ENCODE results near the gene SYNPR.

SYNPR gene

DNA sequence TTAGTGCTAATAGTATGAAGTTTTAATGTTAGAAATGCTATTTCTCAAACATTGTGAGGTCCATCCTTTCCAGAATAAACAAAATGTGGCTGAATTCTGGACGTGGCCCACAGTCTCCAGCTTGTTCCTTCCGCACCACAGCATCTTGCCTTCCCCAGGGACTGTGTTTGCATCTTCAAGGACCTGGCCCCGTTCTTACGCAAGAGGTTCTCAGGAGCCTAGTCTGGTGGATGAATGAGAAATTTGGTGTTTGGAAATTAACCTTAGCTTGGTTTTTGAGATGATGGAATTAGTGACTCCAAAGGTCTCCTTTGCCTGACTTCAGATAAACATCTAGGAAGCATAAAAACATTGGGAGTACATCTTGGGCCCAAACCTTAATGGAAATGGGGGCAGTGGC is 18.1 kb downstream of the SYNPR start:
- intact Hi-C loops (cut with DNase I) = no loop called here
- DNase-seq = no peak

DNA sequence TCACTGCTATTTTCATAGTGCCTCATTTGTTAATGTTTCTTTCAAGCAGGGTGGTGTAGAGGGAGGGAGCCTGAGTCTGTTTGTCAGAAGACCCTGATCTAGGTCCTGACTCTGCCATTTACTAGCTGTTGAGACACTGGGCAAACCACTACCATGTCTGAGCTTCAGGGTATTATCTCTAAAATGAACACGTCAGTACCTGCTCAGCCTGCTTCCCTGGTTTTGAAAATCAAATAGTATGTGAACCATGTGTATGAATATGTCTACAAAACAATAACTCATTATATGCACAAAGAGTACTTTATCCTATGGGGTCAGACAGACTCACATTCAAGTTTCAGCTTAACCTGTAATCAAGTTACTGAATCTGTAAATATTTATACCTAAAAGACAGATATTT is 25.1 kb downstream of the SYNPR start:
- no peak for DNase-seq
- intact Hi-C loops (cut with DNase I) = no loop called here

DNA sequence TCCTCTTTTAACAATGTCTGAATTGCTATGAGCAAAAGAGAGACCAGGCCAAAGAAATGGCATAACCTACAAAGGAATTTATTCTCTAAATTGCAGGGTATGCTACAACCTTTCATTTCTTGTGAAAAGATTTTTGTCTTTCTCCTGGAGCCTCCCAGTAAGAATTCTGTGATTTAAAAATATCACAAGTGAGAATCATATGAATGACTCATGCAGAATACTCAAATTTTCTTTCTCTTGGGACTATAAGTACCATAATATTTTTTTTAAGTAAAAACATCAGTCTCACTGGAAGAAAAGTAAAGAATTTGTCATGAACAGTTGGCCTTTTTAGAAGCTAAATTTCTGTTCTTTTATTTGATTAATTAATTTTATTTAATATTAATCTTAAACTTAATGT is 26.3 kb downstream of the SYNPR start:
- no peak for DNase-seq
- intact Hi-C loops (cut with DNase I) = no loop called here

DNA sequence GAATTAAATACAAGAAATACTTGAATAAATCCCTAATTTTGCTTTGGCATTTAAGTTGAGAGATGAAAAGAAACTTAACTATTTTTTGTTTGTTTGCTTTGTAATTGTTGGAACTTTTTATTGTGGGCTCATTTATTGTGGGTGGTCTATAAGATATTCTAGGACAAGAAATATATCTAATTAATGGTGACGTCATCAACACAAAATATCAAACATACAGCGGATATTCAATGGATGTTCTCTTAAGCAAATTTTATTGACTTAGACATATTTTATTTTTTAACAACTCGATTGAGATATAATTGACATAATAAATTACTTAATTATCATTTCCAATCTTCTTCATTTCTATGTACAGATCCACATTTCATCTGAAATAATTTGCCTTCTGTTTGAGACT is 30.0 kb downstream of the SYNPR start:
- intact Hi-C loops (cut with DNase I) = no loop called here
- DNase-seq = no peak

DNA sequence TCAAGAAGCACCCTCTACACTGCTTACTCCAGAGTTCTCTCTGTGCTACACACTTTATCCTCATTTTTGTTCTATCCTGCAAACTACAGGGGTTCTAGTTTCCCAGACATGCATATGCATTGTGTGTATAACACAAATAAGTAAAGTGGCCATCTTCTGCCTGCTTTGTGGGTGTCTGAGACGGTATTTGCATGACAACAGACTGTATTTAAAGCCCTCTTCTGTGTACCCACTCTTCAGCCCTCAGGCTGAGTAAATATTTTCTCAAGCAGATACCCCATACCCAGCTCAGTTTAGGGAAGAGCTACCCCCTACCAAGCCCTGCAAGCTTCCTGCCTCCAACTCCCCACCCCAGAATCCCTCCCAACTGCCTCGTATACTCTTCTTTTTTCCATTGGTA is 31.7 kb downstream of the SYNPR start:
- intact Hi-C loops (cut with DNase I) = no loop called here
- no peak for DNase-seq

DNA sequence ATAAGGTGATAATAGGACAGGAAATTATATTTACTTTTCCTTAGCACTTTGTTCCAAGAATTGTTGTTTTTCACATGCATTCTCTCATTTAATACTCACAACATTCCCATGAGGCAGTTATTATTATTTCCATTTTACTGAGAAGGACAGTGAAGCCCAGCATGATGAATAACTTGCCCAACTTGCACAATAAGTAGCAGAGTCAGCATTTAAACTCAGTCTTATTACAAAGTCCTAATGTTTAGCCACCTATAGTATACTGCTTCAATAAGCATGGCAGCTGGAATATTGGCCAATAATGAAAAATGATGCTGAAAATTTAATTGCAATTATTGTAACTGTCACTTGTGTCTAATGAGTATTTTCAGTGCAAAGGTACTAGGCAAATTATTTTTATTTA is 45.7 kb downstream of the SYNPR start:
- no peak for DNase-seq
- intact Hi-C loops (cut with DNase I) = no loop called here

DNA sequence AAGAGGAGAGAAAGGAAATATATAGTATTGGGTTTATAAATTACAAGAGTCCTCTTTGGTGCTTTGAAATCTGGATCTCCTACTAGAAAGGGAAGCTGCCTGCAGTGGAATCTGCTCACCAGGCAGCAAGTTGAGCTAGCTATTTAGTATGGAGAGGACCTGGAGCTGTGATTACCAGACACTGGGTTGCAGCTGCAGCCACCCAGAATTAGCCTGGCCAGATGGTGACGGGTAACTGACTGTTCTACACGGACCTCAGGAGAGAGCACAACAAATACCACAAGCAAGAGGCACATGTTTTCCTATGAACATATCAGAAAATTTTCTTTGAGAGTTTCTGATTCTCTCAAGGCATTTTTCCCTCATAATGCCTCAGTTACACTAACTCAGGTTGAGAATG is 46.5 kb downstream of the SYNPR start:
- DNase-seq = no peak

DNA sequence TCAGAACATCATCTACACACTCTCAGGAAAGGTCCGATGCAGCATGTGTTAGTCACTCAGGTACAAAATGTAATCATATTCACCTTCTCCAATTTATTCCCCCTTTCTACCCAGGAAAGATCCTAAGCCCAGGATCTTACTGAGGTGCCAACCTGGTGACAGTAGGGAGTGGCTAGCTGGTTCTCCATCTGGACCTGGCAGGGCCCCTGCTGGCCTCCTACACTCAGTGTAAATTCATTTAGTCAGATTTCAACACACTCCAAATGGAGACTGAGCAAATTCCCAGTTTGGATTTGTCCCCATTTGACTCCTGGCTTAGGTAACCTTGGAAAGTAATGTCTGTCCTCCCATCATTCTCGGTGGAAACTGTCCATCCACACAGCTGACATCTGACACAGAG is 47.3 kb downstream of the SYNPR start:
- intact Hi-C loops (cut with DNase I) = no loop called here

More for the DNA sequence above, 46.5 kb downstream of the SYNPR start:
- intact Hi-C loops (cut with DNase I) = no loop called here

DNA sequence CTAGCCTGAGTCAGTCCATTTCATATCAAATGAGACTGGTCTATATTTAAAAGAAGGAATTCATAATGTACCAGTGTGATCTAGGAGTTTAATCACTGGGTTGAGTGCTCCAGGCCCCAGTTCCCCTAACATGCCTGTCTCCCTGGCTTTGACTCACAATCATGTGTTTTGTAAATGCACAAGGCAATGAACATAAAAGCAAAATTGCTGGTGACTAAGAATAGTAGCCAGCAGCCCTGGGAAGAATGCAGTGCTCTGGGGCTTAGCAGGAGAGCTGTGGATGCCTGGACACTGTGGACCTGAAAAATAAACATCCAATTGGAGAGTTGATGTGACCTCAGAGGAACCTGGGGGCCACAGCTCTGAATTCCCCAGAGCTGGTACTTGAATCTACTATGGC is 50.3 kb downstream of the SYNPR start:
- intact Hi-C loops (cut with DNase I) = no loop called here
- no peak for DNase-seq

More for the DNA sequence above, 47.3 kb downstream of the SYNPR start:
- DNase-seq = no peak

DNA sequence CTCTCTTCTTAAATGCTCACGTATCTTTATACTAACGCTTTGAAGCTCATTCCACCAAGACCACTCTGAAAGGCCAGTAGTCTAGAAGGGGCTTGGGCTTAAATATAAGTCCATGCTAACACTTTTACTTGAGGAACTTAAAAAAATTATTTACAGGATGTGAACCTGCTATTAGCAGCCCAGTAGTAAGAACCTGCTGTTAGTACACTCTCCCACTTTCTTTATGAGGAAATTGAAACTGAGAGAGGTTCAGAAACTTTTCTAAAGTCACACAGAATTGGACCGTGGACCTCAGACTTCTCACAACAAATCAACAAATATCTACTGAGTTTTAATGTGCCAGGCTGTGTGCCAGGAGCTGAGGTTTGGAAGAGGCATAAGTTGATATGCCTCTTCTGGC is 53.4 kb downstream of the SYNPR start:
- no peak for DNase-seq
- intact Hi-C loops (cut with DNase I) = no loop called here

DNA sequence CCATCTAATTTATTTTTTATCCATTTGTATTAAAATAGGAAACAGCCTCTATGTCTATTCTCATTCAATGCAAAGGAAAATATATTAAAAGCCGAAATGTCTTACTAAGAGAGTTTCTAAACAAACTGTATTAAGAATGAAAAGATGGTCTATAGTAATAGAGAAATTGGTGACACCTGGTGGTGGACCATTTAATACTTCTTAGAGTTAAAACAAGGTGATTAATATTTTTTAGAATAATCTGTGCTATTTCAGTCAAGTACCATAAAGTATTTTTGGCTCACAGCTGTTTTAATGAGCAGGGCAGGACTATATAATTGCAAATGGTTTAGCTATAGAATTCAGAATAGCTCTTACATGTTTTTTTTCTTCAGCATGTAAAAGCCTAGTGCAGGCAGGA is 55.7 kb downstream of the SYNPR start:
- no peak for DNase-seq
- intact Hi-C loops (cut with DNase I) = no loop called here

DNA sequence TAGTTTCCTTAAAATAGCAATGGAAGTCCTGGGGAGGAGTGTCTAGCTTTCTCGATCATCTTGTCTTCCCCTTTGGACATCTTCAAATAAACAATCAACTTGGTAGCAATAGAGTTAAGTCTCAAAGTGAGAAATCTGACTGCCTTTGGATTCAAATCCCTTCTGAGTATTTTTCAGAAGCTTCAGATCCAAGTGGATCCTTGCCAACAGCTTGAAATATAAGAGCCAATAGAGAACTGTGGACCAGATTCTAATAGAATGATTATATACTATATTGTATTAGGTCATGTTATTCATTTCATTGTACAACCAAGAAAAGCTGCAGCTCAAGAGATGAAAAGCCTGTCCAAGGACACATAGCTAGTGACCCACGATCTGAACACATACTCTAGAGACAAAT is 60.2 kb downstream of the SYNPR start:
- DNase-seq = no peak
- intact Hi-C loops (cut with DNase I) = no loop called here

DNA sequence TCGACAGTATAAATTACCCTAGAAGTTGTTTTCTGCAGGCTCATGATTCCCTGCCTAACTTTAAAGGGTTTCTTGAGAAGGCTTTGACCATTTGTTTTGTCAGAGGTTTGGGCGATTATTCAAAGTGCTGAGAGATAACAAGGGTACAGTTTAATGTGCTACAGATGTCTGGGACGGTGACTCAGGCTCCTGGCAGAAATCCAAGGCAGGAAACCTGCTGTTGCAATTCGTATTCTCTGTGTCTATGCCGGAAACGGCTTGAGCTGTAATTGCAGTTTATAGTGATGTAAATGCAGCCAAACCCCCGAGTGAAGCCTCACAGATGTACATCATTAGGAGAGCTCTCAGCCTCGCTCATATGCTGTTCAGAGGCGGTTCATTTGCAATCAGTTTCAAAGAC is 65.6 kb downstream of the SYNPR start:
- intact Hi-C loops (cut with DNase I) = no loop called here
- peak; percentile 15 to 83 (median 50) for DNase-seq

DNA sequence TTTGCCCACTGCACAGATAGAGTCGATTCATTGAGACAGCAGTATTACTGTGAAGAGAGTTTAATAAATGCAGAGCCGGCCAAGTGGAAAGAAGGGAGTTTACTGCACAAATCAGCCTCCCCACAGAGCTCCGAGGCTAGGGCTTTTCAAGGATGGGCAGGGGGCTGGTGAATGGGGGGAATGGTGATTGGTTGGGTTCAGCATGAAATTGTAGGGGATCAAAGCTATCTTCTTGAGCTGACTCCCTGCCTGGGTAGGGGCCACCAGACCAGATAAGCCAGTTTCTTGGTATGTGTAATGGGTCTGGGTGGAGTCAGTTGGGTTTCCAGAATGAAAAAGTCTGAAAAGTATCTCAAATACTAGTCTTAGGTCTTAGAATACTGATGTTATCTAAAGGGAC is 66.6 kb downstream of the SYNPR start:
- intact Hi-C loops (cut with DNase I) = no loop called here
- no peak for DNase-seq

DNA sequence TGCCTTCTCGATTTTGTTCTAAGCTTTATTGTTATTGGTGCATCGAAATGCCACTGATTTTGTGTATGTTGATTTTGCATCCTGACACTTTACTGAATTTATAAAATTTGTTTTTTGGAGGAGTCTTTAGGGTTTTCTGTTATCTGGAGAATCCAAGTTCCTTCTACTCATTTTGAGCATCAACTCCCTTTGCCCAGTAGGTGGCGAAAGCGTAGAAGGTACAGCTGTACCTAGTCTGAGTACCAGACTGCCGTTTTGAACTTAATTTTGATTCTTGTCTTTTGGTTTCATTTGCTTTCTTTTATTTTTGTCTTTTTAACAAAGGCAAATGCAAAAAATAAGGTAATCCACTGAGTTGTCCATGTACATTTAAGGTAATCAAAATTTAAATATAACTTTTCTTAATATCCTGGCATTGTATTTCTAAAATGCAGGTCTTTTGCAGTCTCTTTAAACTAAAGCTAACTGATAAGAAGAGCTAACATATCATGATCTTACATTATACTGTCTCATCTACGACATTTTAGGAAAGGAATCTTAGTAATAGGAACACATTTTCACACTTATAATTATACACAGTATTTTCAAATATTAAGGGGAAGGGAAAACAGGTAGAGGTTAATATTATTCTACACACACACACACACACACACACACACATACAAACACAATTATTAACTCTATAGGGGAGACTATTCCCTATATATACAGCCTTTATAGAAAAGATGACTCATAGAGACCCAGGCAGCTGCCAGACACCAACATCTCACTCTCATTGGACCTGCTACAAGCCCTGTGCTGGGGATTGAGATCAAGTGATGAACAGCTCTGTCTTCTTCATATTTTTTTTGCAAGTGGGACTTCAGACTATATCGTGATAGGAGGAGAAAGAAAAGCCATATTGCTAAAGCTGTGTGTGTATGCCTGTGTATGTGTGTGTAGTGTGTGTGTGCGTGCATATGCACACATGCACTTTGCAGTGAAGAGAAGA is 71.8 kb downstream of the SYNPR start:
- DNase-seq = peak in 39 of 42 donors; percentile 21 to 84 (median 58)
- intact Hi-C loops (cut with DNase I) = loop anchor here (2.0 kb wide), 1 partner anchor 469 kb away; the partner anchor contains the start of gene C3orf49

DNA sequence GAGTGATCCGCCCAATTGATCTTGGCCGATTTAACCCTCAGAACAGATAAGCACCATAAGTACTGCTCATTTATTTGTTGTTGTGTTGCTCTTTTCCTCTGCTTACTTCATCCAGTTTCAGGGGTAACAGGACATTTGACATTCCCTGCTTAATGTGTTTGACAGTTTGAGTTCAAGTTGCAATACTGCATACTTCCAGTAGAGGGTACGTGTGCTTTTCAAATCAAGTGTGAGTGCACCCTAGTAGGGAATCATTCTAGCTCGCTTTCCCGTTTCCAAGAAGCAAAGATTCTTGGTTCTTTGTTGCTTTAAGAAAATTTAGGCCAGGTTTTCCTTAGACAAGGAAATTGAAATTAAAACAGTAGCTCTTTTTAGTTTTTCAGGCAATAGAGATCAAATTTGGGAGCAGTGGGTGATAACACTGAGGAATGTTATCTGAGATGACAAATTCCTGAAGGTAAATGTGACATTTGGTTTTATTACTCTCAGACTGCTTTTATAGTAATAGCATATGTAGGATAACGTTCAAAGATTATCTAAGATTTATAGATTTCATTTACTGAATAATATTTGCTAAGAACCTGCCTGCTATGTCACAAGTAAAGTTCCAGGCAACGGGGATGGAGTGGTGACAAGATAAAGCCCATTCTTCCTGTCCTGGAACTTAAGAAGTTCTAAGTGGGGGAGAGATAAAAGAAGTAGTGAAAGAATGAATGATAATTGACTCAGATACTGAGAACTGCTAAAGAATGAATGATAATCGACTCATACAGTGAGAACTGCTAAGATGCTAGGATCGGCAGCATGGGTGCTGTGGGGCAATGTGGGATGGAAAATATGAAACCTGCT is 73.3 kb downstream of the SYNPR start:
- intact Hi-C loops (cut with DNase I) = loop anchor here (2.0 kb wide), 1 partner anchor 467 kb away; the partner anchor contains the start of gene C3orf49
- peak in 11 of 42 donors; percentile 11 to 68 (median 35) for DNase-seq

DNA sequence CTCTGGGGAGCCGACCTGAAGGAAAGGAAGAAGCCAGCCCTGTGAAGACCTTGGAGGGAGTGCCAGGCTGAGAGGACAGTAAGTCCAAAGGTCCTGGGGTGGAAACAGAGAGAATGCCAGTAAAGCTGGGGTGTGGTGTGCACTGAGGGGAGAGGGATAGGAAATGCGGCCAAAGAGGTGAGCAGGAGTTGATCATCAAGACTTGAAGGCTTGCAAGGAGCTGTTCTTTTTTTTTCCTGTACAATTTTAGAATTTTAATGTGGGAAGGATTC is 73.8 kb downstream of the SYNPR start:
- intact Hi-C loops (cut with DNase I) = no loop called here
- no peak for DNase-seq

DNA sequence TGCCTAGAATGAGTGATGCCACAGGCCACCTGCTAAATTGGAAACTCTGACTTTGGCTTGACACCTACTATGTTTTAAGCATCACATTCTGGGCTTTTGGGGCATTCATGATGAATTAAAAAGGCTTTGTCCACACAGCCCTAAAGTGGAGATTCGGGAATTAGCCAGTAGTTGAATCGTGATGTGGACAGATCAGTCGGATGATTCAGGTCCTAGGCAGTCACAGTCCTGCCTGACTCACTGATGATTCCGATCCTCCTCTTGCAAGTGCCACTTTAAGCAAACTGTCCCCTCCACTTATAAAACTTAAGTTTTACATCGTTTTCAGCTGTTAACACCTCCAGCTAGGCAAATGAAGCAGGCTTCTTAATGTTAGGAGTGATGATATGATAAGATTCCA is 75.3 kb downstream of the SYNPR start:
- intact Hi-C loops (cut with DNase I) = no loop called here
- no peak for DNase-seq

DNA sequence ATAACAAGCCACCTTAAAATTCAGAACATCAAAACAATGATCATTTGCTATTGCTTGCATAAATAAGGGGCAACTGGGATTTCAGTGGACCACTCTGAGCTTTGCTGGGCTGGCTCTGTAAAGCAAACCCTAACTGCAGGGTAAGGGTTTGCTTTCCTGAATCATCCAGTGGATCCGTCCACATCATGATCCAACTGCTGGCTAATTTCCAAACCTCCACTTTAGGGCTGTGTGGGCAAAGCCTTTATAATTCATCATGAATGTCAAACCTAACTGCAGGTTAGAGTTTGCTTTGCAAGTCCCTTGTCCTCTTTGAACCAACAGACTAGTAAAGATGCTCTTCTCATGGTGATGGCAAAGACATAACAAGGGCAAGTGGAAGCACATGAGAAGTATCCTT is 76.1 kb downstream of the SYNPR start:
- no peak for DNase-seq
- intact Hi-C loops (cut with DNase I) = no loop called here

DNA sequence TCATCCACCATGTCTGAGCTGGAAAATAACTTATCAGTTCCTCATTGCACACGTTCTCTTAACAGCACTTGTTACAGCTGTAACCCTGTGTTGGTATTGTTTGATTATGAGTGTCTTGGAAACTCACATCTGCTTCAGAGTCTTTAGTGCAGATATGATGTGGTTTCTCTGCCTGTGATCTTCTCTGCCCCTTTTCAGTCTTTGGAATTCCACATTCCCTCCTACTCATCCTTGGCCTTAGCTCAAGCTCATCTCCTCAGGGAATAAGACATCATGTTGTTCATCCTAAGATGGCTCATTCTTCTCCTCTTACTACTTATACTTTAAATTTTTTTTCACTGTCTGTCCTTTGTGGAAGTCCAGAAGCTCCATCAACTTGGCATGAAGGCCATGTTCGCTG is 77.7 kb downstream of the SYNPR start:
- intact Hi-C loops (cut with DNase I) = no loop called here
- no peak for DNase-seq

Data from head of caudate nucleus (tissue), 42 donors.